Raji (cell line): ENCODE results near the gene MIGA2.

ENCODE experiments used
- POLR2A ChIP-seq: IDR thresholded peaks from 2 replicates; pipeline ENCODE4 v1.6.1; 2011; ENCODE audit warnings: low read depth, low read length, control low read depth; ENCODE audit not compliant: insufficient read depth

MIGA2 gene

DNA sequence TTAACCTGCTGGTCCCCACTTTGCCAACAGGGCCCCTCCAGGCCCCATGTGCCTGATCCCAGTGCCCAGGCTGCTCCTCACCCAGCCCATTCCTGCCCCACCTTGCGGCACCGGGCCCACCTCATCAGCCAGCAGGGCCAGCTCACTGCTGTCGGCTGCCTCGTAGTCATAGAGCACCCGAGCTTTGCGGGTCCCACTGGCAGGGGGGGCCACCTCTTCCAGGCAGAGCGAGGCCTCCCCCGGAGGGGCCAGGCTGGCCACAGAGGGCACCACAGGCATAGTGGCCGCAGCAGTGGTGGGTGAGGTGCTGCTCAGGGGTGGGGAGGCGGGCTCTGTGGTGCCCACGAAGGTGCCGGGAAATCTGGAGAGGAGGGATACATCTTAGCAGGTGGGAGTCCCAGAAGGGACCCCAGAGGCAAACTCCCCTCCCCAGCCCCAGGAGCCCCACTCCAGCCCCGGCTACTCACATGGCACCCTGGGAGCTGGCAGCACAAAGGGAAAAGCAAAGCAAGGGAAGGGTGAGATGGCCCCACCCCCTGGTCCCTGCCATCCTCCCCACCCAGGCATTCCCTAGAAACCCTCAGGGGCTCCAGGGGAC is 27.3 kb upstream of the MIGA2 start:
- TF ChIP-seq POLR2A, result no peak

DNA sequence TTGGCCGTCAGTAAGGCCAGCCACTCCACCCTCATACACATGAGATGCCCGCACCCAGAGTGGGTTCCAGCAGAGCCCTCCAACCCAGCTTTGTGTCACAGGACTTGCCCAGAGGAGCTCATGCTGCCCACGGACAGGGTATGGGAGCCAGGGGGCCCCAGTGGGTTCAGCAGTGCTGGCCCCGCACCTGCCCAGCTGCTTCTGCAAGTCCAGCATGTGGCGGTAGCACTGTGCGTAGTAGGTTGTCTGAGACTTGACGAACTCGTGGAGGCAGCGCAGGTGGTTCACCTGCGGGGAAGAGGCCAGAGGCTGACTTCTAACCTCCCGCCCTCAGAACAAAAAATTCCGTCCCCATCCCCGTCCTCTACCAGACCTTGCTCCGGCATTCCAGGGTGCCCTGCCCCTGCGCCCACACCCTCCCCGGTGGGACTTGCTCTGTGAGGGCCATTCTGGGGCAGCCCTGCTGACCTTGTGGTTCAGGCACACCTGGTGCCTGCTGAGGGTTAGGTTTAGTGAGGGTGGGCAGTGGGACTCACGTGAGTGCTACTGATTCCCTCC is 26.8 kb upstream of the MIGA2 start:
- TF ChIP-seq POLR2A, result no peak

DNA sequence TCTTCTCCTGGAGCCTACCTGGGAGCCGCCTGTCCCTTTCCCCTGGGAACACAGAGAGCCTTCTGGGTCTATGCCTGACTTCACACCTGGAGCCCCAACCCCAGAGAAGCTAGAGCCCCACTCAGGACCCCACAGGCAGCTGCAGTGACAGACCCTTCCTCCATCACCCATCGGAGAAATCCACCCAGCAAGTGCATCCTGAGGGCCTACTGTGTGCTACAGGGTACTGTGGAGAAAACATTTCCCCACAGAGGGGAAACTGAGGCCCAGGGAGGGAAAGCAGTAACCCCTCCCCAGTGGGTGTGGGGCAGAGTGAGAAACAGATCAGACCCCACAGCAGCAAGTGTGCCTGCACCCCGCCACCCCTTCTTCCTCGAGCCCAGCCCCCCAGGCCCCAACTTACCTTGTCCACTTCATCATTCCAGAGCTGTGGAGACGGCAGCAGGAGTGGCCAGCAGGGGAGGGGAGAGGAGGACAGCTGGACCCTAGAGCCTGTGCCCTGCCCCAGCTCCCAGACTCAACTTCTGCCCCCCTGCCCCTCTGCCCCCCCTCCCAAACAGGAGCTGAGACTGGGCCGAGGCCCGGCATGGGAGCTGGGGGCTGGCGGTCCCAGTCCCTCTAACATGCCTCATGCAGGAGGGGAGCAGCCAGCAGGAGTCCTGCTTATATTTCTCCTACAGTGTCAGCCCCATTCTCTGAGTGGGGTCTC is 26.0 kb upstream of the MIGA2 start:
- no peak for TF ChIP-seq POLR2A

DNA sequence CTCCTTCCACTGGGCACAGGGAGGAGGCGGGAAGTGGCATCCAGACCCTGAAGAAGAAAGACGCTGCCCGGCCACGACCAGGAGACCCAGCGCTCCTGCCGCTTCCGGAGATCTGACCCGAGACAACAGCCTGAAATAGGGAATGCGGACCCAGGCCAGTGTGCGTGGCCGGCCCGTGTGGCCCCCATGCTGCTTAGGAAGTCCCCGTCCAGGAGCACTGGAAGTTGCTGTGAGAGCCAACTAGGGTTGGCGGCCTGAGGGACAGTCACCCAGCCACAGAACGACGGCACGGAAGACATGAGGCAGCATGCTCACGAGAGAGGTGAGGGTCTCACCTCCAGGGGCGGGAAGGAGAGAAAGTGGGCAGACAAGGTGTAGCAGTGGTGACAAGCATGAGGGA is 25.3 kb upstream of the MIGA2 start:
- no peak for TF ChIP-seq POLR2A

DNA sequence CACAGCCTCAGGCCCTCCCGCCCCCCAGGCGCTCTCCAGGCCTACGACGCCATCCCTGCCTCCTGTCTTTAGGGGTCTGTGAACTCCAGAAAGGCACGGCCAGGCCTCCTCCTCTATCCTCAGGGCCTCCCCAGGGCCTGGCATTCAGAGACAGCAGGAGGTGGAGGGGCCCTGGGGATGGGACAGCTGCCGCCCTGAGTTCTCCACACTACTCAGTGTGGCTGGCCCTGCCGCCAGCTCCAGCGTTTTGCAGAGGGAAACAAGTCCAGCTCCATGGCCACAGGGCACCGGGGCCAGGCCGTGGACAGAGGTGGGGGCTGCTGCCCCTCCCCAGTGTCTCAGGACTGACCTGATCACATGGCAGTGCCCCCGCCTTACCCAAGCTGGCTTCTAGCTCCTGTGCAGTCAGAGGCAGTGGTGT is 24.7 kb upstream of the MIGA2 start:
- no peak for TF ChIP-seq POLR2A

DNA sequence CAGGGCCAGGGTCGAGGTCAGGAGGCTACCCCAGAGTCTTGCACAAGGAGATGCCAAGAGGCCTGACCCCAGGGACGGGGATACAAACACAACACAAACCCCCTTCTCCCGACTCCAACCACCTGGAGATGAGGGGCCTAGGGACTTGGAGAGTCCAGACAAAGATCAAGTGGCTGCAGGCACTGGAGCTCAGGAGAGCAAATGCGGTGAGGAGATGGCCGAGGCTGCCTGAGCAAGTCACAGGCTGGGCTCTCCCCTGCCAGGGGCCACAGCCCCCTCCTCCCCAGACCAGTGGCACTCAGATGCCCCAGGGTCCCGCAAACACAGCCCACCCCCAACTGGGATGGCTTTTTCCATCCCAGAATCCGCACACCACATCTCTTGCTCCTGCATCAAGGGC is 24.1 kb upstream of the MIGA2 start:
- no peak for TF ChIP-seq POLR2A

DNA sequence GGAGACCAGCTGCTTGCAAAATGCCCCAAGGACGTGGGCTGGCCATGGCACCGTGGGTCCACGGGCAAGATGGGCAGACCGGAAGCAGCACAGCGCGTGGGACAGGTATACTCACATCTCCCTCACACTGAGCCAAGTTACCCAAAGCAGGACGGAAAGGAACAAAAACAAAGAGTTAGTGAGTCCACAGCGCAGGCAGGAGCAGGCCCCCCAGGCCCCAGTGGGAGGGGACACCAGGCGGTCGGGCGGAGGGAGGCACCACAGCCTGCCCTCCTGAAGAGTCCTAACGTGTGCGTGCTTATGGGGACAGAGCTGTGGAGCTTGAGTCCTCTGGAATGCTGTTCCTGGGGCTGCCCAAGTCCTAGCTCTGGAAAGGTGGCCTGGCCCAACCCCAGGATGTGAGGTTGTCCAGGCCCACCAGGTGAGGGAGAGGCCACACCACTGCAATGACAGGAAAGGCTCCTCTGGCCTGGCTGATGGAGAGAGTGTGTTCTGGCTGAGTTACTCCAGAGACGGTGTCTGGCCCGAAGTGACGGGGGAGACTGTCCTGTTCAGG is 23.5 kb upstream of the MIGA2 start:
- TF ChIP-seq POLR2A, result no peak

DNA sequence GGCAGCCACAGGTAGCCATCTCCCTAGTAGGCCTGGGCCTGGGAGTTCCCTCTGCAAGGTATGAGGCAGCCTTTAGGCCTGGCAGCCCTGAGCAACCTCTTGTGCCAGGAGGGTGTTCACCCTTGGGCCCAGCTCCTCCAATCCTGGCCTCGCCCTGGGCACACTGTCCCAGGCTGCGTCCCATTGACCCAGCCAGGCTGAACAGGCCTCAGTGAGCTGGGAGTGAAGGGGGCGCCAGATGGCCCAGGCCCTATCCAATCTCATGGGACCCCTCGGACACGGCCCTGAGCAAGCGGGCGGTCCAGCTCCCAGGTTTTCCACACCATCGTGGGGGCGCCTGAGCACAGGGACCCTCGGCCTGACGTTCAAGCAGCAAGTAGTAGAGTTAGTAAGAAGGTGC is 22.8 kb upstream of the MIGA2 start:
- no peak for TF ChIP-seq POLR2A

DNA sequence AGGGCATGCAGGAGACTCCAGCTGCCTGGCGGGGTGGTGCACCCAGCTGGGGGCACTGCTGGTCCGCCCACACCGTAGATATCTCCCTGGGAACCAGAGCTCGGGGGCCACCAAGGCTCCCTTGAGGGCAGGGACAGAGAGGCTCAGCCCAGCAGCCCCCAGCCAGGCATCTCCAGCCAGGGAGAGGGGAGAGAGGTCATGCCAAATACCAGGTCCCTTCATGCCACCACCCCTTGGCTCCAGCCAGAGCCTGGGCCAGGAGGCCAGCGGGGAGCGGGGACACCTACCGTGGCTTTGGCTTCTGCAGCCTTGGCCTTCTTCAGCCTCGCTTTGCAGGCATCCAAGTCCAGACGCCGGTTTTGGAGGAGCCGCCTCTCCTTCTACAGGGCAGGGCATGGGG is 22.3 kb upstream of the MIGA2 start:
- TF ChIP-seq POLR2A, result no peak

DNA sequence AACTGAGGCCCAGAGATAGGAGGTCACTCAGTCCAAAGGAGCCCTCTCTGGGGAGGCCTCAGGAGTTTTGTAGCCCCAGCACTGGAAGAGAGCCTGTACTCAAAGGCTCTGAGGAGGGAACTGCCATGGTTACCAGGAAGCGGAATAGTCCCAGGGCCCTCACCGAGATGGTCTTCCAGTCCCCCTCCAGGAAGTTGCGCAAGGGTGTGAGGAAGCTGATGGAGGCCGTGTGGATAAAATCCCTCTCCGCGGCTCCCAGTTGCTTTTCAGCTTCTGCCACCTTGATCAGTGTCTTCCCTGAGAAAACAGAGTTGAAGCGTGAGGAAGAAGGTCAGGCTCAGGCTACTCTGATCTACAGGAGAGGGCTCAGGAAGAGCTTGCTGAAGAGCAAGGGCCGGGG is 21.8 kb upstream of the MIGA2 start:
- no peak for TF ChIP-seq POLR2A

DNA sequence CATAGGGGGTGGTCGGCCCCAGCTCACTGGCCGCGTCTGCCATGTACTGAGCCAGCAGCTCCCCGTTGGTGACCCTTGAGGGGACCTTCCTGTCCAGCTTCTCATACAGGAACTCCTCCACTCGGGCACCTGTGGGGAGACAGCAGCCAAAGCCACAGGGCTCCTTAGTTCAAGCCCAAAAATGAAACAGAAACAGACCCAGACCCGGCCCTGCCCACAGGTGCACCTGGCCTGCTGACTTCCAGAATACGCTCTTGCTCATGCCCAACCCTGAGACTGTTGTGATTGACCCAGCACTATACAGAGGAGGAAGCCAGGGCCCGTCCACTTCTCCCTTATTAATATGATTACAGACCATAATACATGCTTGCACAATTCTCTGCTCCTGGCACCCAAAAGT is 15.3 kb upstream of the MIGA2 start:
- TF ChIP-seq POLR2A, result no peak

DNA sequence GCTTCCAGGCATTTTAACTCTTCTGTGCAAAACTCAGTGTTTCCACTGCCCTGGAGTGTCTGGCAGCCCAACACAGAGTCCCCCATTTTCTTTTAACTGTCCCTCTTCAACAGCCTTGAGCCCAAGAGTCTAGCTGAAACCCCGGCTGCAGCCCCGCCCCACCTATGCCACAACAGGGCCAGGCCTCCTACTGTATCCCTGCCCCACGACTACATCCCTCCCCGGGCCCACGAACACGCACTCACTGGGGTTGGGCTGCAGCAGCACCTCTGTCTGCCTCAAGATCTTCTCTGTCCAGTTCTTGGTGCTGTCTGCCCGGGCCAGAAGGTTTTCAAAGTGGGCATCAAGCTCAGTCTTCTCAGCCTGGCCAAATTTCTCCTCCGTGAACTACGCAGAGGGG is 14.4 kb upstream of the MIGA2 start:
- TF ChIP-seq POLR2A, result no peak

DNA sequence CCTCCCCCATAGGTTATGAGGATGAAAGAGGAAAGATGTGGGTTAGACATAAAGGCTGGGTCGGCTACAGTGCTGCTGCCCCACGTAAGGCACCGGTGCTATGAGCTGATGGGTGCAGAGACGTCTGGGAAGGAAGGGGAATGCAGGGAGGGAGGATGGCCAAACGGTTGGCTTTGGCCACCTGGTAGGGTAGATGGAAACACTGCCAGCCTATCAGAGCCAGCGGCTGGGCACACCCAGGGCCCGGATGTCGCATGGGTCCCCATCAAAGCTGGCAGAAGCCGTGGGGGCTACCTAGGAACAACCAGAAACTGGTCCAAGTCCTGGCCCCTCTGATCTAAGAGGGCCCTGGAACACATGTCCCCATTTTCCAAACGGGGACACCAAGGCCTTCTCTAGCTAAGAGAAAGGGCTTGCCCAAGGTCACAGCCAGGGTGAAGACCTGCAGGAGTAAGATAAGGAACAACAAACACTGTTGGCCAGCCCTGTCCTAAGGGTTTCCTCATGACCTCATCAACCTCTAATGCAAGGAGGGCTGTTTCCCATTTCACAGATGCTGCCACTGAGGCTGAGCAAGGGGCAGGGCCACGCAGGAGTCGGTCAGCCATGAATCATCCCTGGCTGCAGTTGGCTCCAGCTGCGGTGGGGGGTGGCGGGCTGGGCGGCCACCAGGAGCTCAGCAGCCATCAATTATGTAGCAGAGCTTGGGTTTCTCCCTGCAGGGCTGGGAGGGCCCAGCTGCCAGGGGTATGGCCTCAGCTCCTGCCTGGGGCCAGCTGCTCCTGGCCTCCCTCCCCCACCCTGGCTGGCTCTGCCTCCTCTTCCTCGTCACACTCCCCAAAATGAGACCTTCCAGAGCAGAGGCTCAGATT is 13.2 kb upstream of the MIGA2 start:
- no peak for TF ChIP-seq POLR2A

DNA sequence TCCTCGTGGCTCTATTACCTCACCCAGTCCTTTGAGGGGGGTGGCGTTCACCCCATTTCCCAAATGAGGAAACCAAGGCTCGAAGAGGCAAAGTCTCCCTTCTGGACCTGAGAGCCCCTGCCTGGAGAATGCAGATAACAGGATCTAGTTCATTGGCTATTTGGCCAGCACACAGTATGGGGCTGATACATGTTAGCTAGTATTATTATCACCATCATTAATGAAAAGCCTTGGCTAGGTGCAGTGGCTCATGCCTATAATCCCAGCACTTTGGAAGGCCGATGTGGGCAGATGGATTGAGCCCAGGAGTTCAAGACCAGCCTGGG is 12.6 kb upstream of the MIGA2 start:
- TF ChIP-seq POLR2A, result no peak

DNA sequence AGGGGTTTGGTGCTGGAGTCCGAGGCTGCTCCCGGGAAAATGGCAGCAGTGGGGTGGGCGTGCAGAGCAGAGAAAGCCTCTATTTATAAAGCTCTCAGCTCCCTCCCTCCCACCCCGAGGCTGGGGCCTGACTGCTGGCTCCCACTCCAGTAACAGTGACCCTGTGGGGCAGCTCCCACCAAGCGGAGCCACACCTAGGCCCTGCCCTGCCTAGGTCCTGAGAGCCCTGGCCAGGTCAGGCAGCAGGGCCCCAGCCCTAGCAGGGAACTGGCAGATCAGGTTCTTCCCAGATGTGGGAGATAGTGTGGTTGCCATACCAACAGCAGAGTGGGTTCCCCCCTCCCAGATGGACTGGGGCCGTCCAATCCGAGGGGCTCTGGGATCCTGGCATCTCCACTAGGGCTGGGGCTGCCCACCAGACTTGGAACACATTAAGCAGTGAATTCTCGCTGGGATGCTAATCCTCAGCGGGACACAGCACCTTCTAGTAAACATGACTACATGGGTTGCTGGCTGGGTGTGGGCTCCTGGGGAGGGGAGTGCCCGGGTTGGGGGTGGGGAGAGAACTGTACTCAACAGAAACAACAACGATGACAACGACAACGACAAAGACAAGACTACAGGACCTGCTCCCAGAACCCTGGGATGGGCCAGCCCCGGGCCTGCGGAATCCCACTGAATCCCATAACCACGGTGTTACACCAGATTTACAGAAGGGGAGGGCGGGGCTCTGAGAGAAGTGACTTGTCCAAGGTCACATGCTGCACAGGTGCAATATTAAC is 9.8 kb upstream of the MIGA2 start:
- no peak for TF ChIP-seq POLR2A
